ENCODE measurements around the gene COBLL1.

Gene COBLL1

DNA sequence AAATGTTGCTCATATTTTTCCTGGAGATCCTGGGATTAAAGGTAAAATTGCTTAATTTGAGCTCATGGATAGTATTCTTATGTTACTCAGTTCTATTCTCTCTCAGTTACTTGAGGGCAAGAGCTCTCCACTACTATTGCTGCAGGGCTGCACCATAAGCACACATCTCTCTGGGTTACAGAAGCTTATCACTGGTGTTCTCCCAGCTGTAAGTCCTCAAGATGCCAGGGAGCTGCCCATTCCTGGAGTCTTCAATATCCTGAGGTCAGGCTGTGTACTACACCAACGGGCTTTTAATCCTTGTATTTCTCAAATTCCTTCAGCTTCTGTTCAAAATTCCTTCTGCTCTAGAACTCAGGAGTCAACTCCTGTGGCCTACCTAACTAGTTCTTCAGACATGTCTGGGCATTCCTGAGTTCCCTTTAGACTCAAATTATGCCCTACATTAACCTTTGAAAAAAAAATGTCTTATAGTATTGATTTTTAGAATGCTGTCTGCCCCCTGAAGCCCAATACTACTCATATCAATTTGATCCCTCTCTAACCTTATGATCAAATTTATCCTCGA, 17.7 kb upstream of the COBLL1 start:
- no peak for DNase-seq

DNA sequence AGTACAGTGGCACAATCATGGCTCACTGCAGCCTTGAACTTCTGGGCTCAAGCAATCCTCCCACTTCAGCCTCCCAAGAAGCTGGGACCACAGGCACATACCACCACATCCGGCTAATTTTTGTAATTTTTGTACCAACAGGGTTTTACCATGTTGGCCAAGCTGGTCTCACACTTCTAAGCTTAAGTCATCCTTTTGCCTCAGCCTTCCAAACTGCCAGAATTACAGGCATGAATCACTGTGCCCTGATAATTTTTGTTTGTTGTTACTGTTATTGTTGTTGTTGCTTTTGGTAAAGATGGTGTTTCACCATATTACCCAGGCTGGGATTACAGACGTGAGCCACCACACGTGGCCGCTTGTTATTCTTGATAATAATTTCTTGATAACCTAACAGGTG, 10.5 kb upstream of the COBLL1 start:
- DNase-seq: no peak

DNA sequence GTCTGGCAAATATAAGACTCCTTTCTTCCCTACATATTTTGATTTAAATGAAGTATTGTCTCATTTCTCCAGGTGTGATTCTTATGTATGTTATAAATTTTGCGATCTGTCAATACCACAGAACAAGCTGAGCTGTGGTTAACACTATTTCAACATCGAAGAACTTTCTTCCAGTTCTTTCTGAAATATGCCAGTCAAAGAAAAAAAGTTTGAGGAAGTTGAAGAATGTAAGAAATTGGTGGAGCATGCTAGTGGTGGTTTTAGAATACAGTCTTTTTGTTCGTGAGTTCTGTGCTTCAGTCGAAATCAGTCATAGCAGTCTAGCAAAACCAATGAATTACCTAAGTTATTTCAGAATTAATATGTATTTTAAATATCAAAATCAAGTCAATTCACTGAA, 8.6 kb upstream of the COBLL1 start:
- DNase-seq: no peak

- no peak for DNase-seq
These were observed 7.9 kb upstream of the COBLL1 start for GRCh38 chr2:164849506-164849905.

GRCh38 chr2:164847981-164848741, 6.5 kb upstream of the COBLL1 start:
- DNase-seq: peak in 1 of 51 donors; percentile 3

DNA sequence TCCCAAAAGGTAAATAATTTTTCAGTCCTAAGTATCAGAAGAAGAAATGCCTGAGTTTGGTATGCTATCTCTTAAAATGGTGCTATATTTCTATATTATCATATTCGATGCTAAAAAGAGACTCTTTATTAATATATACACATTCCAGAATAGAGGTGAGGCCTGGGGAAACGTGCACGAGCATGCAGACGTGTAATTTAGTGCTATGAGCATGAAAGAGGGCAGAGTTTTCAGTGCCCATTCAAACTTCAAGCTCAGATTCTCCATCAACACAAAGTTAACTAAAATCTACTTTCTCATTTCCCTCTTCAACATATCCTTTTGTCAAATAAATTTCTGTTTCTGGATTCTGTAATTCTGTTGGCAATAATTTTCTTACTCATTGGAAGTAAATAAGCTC, 5.7 kb upstream of the COBLL1 start:
- DNase-seq: no peak

- DNase-seq: no peak
These were observed 4.7 kb upstream of the COBLL1 start for GRCh38 chr2:164846276-164846675.

DNA sequence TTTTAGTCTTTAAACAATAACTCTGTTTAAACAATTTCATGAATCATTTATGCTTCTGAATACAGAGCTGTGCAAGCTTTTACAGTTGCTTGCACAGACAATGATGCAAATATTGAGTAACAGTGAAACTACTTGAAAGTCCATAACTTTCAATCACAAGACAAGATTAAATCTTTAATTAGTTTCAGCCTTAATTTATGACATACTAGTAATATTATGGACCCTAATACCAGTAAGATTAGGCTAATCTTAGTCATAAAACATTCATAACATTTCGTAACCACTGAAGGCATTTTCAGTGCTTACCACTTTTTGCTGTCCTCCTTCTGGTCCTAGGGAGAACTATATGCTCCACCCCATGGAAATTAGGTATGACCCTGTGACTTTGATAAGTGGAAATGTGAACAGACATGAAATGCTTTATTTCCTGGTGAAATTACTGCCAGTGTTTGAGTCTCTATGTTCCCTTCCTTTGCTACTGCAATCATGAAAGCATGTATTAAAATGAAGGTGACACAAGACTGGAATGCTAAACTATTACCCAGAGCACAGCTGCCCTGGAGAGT, 1.8 kb upstream of the COBLL1 start:
- no peak for DNase-seq

- no peak for DNase-seq
These were observed 972 bp upstream of the COBLL1 start for GRCh38 chr2:164842624-164842966.

DNA sequence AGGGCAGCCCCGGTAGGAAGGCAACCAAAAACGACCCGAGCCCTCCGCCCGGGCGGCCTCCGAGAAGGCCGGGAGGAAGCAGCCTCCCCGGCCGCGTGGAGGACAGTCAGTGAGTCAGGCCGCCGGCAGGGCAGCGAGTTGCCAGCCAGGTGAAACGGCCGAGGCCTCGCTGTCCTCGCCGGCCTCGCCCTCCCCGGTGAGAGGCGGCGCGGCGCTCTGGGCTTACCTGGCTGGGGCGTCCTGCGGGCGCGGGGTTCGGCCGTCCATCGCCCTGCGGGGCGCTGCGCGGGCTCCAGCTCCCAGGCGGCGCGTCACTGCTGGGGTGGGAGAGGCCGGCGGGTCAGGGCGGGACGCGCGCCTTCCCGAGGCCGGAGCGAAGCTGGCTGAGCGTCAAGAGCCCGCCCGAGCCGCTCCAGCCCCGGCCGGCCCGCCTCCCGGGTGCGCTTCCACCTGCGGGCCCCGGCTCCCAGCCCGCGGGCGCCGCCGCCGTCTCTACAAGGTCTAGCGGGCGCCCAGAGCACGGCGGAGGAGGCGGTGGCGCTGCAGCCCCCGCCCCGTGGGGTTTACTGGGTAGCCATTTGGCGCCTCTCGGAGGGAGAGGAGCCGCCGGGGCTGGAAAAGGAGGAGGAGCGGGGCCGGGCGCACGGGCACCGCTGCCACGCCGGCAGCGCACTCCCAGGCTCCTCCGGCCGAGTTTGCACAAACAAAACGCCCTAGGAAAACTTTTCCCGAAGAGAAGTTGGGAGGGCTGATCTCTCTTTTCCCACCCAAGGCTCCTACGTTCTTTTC, 499 bp downstream of the COBLL1 start:
- peak in 25 of 51 donors; percentile 2 to 51 (median 24) for DNase-seq

- DNase-seq: peak in 3 of 51 donors; percentile 1 to 15 (median 1)
These were observed 1.1 kb downstream of the COBLL1 start for GRCh38 chr2:164840458-164840929.

- DNase-seq: no peak
These were observed 1.6 kb downstream of the COBLL1 start for GRCh38 chr2:164839914-164840457.

DNA sequence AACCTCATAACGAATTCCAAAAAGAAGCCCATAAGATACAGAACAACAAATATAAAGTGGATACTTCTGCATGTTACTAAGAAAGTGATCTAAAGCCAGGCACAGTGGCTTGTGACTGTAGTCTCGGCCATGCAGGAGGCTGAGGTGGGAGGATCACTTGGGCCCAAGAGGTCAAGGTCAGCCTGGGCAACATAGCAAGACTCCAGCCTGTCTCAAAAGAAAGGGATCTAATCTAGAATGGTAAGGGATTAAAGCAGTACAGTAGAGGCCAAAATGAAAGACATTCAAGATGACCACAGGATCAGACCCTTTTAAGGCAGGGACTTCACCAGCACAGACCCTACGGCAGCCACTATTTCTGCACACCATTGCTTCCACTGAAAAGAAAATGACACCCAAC, 3.8 kb downstream of the COBLL1 start:
- DNase-seq: no peak

DNA sequence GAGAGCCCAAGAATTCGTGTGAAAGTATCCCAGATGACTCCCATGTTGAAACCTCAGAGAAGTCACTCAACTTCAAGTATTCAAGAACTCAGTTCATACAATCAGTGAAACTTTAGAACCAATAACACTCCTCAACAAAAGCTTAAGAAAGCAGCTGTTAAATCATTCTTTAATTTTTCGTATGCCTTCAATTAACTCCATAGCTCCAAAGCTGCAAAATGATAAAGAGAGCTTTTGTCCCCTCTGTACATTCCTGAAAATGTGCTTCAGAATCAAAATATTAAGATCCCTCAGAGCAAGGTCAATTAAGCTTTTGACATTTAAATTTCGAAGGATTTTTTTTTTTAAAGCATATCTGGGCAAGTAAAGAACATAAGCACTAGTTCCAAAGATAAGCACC, 4.7 kb downstream of the COBLL1 start:
- no peak for DNase-seq

- DNase-seq: no peak
These were observed 6.3 kb downstream of the COBLL1 start for GRCh38 chr2:164835302-164835701.

GRCh38 chr2:164831887-164832286, 9.7 kb downstream of the COBLL1 start:
- no peak for DNase-seq

DNA sequence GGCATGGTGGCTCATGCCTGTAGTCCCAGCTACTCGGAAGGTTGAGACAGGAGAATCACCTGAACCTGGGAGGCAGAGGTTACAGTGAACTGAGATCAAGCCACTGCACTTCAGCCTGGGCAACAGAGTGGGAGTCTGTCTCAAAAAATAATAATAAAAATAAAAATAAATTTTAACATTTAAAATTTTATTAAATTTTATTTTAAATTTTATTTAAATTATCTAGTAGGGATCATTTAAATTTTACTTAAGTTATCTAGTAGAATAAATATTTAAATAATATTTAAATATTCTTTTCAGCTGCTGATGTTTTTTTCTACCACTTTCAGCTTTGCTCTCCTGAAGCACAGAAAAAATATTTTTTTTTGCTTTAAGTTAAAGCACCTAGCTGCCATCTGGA, 10.4 kb downstream of the COBLL1 start:
- no peak for DNase-seq

DNA sequence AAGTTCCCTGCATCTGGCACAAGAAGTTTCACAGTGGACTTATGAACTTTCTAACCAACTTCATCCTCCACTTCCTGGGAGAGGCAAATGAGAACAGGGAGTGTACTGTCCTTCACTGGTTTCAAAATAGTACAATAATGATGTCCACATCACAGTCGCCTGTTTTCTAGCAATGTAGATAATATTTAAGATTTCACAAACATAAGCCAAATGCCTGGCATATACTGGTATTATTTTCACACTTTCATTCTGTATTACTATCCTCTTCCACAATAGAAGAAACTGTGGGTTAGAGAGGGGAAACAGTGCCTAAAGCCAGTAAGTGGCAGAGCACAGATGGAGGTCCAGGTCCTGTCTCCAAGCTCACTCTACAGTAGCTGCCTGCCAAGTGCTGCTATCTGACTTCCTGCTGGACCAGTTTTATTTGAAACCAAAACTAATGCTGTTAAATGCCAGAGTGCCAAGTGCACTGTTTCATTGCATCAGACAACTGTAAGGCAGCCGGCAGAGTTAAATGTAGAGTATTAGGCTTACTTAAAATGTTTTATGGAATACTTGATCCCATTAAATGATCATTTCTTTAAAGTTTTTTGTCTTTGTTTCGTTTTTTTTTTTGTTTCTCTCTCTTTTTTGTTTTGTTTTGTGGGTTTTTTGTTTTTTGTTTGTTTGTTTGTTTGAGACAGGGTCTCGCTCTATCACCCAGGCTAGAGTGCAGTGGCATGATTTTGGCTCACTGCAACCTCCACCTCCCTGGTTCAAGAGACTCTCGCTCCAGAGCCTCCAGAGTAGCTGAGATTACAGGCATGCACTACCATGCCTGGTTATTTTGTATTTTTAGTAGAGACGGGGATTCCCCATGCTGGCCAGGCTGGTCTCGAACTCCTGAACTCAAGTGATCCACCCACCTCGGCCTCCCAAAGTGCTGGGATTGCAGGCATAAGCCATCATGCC, 15.1 kb downstream of the COBLL1 start:
- DNase-seq: no peak

DNA sequence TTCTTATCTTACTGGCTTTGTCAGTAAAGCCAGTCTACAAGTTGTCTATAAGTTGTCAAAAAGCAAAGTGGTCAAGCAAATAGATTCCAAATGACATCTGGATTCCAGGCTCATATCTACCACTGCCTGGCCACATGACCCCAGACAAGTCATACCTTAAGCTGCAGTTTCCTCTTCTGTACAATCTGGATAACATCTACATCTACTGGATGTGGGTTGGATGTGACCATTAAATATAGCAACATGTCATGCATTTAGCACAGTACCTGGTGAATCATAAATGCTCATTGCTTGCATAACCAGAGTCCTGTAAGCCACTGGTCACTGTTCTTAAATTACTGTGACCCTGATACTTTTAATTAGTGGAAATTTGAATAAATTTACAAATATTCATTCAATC, 16.8 kb downstream of the COBLL1 start:
- DNase-seq: no peak

DNA sequence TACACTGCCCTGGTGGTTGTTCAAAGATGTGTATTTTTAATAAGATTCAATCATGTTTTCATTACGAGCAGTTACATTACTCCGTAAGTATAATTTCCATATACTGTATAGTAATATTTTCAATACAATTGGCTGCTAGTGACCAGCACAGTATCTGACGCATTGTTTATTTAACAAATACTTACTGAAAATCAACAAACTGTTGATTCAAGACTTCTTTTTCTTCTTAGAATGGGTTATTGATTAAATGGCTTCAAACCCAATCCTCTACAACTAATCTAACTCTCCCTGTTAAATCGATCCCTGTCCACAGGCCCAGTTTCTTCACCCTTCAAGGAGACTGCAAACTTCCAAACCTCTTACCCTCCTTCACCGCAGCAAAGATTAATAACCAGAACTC, 18.5 kb downstream of the COBLL1 start:
- no peak for DNase-seq

DNA sequence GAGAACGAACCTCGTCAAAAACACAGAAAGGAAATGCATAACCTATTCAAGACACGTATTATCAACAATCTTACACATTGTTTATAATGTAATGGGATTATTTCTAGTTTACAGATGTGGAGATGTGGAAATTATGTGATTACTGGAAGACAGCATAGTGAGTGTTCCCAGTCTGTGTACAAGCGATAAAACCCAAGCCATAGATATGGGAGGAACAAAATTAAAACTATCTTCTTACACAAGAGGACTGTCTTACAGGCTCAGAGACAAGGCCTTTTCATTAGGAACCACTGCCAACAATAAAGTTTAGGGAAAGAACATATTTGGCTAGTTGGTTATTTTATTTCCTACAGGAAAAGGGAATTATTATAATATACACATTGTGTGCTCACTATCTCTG, 20.3 kb downstream of the COBLL1 start:
- DNase-seq: no peak
